HepG2 (cell line): ENCODE results near the gene ESPN. TPM values are rescaled to one million over a fixed set of nuclear protein-coding genes. Genes with fewer than 3 reads are reported as not detected.

Experiments
- ATAC-seq: fragments of 200-7000 bp; cut with Tn5 transposase; 3 replicates; pipeline ENCODE4 v1.9.1; 2020; ENCODE audit warnings: mild to moderate bottlenecking, moderate library complexity
- BruUV-seq: library from RNA; stranded (reverse); fragments of 400-500 nt; replicated peaks from 2 replicates; lab custom pipeline; 2021; lab: Mats Ljungman, UMichigan
- CTCF ChIA-PET: fragments of 300-600 bp; formaldehyde crosslinking; extraction: SDS; loops from one replicate; lab custom pipeline; 2021; ENCODE audit warnings: low total read pairs, inconsistent platforms, low intra/inter-chr PET ratio; lab: Yijun Ruan, JAX
- POLR2A ChIA-PET: fragments of 350-600 bp; sonication (Branson Sonifier 250); formaldehyde crosslinking; loops from one replicate; lab custom pipeline; 2020; ENCODE audit warnings: antibody characterized with exemption, inconsistent platforms; lab: Yijun Ruan, JAX
- DNase-seq: peaks from one replicate; pipeline ENCODE4 v3.0.0-alpha.2; 2015; ENCODE audit warnings: low spot score
- FAIRE-seq: peaks from 3 replicates; lab custom pipeline; 2011; peaks lifted over from hg19 to GRCh38; lab: Jason Lieb, UNC
- H2AFZ ChIP-seq: one replicate; pipeline ENCODE4 v1.6.1; 2011; ENCODE audit warnings: low read length, inconsistent platforms
- H3K27ac ChIP-seq: fragments of 300-600 bp; 3 replicates; pipeline ENCODE4 v1.8.0; 2011; ENCODE audit warnings: mixed run types, mild to moderate bottlenecking, mixed read lengths, low read length, inconsistent platforms; ENCODE audit not compliant: insufficient read depth; ENCODE audit errors: extremely low read length
- H3K27me3 ChIP-seq, 2 experiments: fragments of 200-600 bp in 1 of 2; 2 replicates in 1 of 2; 3 replicates in 1 of 2; pipeline versions ENCODE4 v1.6.0 to v1.8.0; 2011; ENCODE audit warnings: low read length in 2 of 2, mild to moderate bottlenecking in 2 of 2, moderate library complexity in 2 of 2, inconsistent platforms in 1 of 2; ENCODE audit not compliant: insufficient read depth in 2 of 2, control insufficient read depth in 1 of 2
- H3K36me3 ChIP-seq, 2 experiments: fragments of 200-600 bp in 1 of 2; replicated peaks in 1 of 2; 2 replicates in 1 of 2; 3 replicates in 1 of 2; pipeline versions ENCODE4 v1.5.1 to v1.8.0; 2011; ENCODE audit warnings: low read length in 2 of 2, inconsistent platforms in 1 of 2; ENCODE audit not compliant: insufficient read depth in 2 of 2, control insufficient read depth in 1 of 2
- H3K4me1 ChIP-seq: 2 replicates; pipeline ENCODE4 v1.5.1; 2012; ENCODE audit warnings: low read length, inconsistent platforms; ENCODE audit not compliant: insufficient read depth
- H3K4me2 ChIP-seq: 2 replicates; pipeline ENCODE4 v1.6.0; 2011; ENCODE audit warnings: low read depth, low read length, inconsistent platforms
- H3K4me3 ChIP-seq, 3 experiments: fragments of 200-600 bp in 1 of 3; sonication (generic), shearing (Covaris generic) in 1 of 3; replicated peaks in 1 of 3; 2 replicates each; pipeline ENCODE4 v1.5.1; 2011 to 2016; ENCODE audit warnings: low read length in 3 of 3, inconsistent platforms in 2 of 3, low read depth in 2 of 3, mild to moderate bottlenecking in 2 of 3, control low read depth in 1 of 3, mixed read lengths in 1 of 3; ENCODE audit not compliant: insufficient read depth in 1 of 3
- H3K79me2 ChIP-seq: one replicate; pipeline ENCODE4 v1.6.1; 2011; ENCODE audit warnings: low read length, inconsistent platforms; ENCODE audit not compliant: insufficient read depth
- H3K9ac ChIP-seq: 2 replicates; pipeline ENCODE4 v1.6.0; 2011; ENCODE audit warnings: mild to moderate bottlenecking, low read depth, low read length, inconsistent platforms; ENCODE audit not compliant: insufficient read depth
- H3K9me3 ChIP-seq: 2 replicates; pipeline ENCODE4 v1.5.1; 2012; ENCODE audit warnings: mild to moderate bottlenecking, low read length
- H4K20me1 ChIP-seq: 2 replicates; pipeline ENCODE4 v1.6.0; 2011; ENCODE audit warnings: inconsistent platforms, mild to moderate bottlenecking, low read length, moderate library complexity; ENCODE audit not compliant: insufficient read depth
- AGO2 ChIP-seq: fragments of 200-400 bp; formaldehyde crosslinking; optimal IDR thresholded peaks from 2 replicates; pipeline ENCODE3; 2017; ENCODE audit warnings: mild to moderate bottlenecking, low read depth, low read length, moderate library complexity
- CREBL2 ChIP-seq: sonication (generic); formaldehyde crosslinking; IDR thresholded peaks from 2 replicates; pipeline ENCODE4 v1.8.1; 2023; ENCODE audit warnings: missing genetic modification reagents, mild to moderate bottlenecking, borderline replicate concordance
- GABPB1 ChIP-seq: IDR thresholded peaks from 2 replicates; pipeline ENCODE4 v1.6.1; 2016; ENCODE audit warnings: mild to moderate bottlenecking, missing genetic modification reagents, moderate library complexity, missing compliant biosample characterization
- KDM5B ChIP-seq: sonication (generic); formaldehyde crosslinking; IDR thresholded peaks from 2 replicates; pipeline ENCODE4 v1.4.0; 2020; ENCODE audit warnings: missing genetic modification reagents, mild to moderate bottlenecking, borderline replicate concordance
- MZF1 ChIP-seq: sonication (generic); formaldehyde crosslinking; IDR thresholded peaks from 2 replicates; pipeline ENCODE4 v1.8.1; 2023; ENCODE audit warnings: mild to moderate bottlenecking, missing genetic modification reagents, borderline replicate concordance
- PATZ1 ChIP-seq: sonication (generic); formaldehyde crosslinking; IDR thresholded peaks from 2 replicates; pipeline ENCODE4 v1.4.0; 2020; ENCODE audit warnings: missing genetic modification reagents
- SP4 ChIP-seq: sonication (generic); formaldehyde crosslinking; IDR thresholded peaks from 2 replicates; pipeline ENCODE4 v1.8.1; 2023; ENCODE audit warnings: mild to moderate bottlenecking, missing genetic modification reagents
- THAP11 ChIP-seq: IDR thresholded peaks from 2 replicates; pipeline ENCODE4 v1.6.1; 2016; ENCODE audit warnings: missing biosample characterization, missing genetic modification reagents
- TRIM22 ChIP-seq: fragments of 450-650 bp; IDR thresholded peaks from 2 replicates; pipeline ENCODE4 v1.6.1; 2017
- ZFP37 ChIP-seq: sonication (generic); formaldehyde crosslinking; IDR thresholded peaks from 2 replicates; pipeline ENCODE4 v1.4.0; 2020; ENCODE audit warnings: missing genetic modification reagents, borderline replicate concordance
- ZMAT3 ChIP-seq: sonication (generic); formaldehyde crosslinking; conservative IDR thresholded peaks from 2 replicates; pipeline ENCODE4 v1.7.0; 2021; ENCODE audit warnings: missing genetic modification reagents
- ZNF143 ChIP-seq: sonication (generic); formaldehyde crosslinking; IDR thresholded peaks from 2 replicates; pipeline ENCODE4 v1.4.0; 2020; ENCODE audit warnings: missing genetic modification reagents
- ZNF160 ChIP-seq: sonication (generic); formaldehyde crosslinking; IDR thresholded peaks from 2 replicates; pipeline ENCODE4 v1.8.0; 2022; ENCODE audit warnings: mild to moderate bottlenecking, inconsistent platforms, missing genetic modification reagents
- ZNF33B ChIP-seq: sonication (generic); formaldehyde crosslinking; IDR thresholded peaks from 2 replicates; pipeline ENCODE4 v1.5.1; 2020; ENCODE audit warnings: mild to moderate bottlenecking, missing genetic modification reagents
- ZNF350 ChIP-seq: sonication (generic); formaldehyde crosslinking; IDR thresholded peaks from 2 replicates; pipeline ENCODE4 v1.4.0; 2020; ENCODE audit warnings: mild to moderate bottlenecking, low read depth, missing genetic modification reagents, borderline replicate concordance
- ZNF660 ChIP-seq: sonication (generic); formaldehyde crosslinking; IDR thresholded peaks from 2 replicates; pipeline ENCODE4 v1.5.1; 2020; ENCODE audit warnings: mild to moderate bottlenecking, low read depth, missing genetic modification reagents, borderline replicate concordance
- ZNF672 ChIP-seq: sonication (generic); formaldehyde crosslinking; IDR thresholded peaks from 2 replicates; pipeline ENCODE4 v1.8.1; 2022; ENCODE audit warnings: missing genetic modification reagents
- ZNF780A ChIP-seq: sonication (generic); formaldehyde crosslinking; IDR thresholded peaks from 2 replicates; pipeline ENCODE4 v1.8.0; 2022; ENCODE audit warnings: mild to moderate bottlenecking, missing genetic modification reagents, moderate library complexity
- ZNF883 ChIP-seq: sonication (generic); formaldehyde crosslinking; IDR thresholded peaks from 2 replicates; pipeline ENCODE4 v1.5.1; 2020; ENCODE audit warnings: mild to moderate bottlenecking, missing genetic modification reagents; ENCODE audit errors: not compliant biosample characterization
- WGBS: methylation state at CpG from one replicate; pipeline ENCODE4 v1.1.6; 2017; ENCODE audit warnings: low lambda C conversion rate; 5-methylcytosine and 5-hydroxymethylcytosine counted together
- in situ Hi-C: cut with HindIII; loops from 2 replicates; pipeline ENCODE4 v1.10.0; 2017; ENCODE audit warnings: low pct_unique_long_range_greater_than_20kb; ENCODE audit not compliant: extremely low pct_ligation_motif_present
- intact Hi-C: fragments of 100-400 bp; cut with micrococcal nuclease; formaldehyde crosslinking; loops from one replicate; pipeline ENCODE4 v1.10.0; 2022; ENCODE audit not compliant: unreplicated experiment
- polyA plus RNA-seq, 8 experiments: library from polyadenylated mRNA; depleted of rRNA in 3 of 8; stranded (reverse) in 7 of 8; unstranded in 1 of 8; fragments of >200 nt; fragmentation: Illumina TruSeq in 4 of 8; extraction: Trizol in 4 of 8; gene quantifications; 2 replicates each; pipeline versions ENCODE4 v1.2.1 to v1.2.3, GENCODE V29; 2011 to 2016; ENCODE audit warnings: low read depth in 4 of 8, missing spikeins in 1 of 8, mixed read lengths in 1 of 8; ENCODE audit not compliant: insufficient read depth in 1 of 8
- total RNA-seq, 5 experiments: library from RNA; depleted of rRNA; stranded (reverse); fragments of >200 nt; fragmentation: Illumina TruSeq; extraction: Trizol; gene quantifications; 2 replicates each; pipeline ENCODE4 v1.2.3, GENCODE V29; 2016; ENCODE audit warnings: low read depth in 1 of 5

Gene ESPN
- total and polyA plus RNA-seq, 2 of the 13 experiments (the other 11 are each of a cell fraction or from before 2014, with no cell fraction given) = 48.6 to 54.2 TPM

GRCh38 chr1:6461538-6462411, 37.2 kb downstream of the ESPN start:
- FAIRE-seq = no peak
- WGBS = 98% methylated on average over 40 of the region's 48 CpGs
- Histone ChIP-seq H3K4me1 (peaks cover 21% of the 10 kb centered on the region), H3K4me2 (no peak overlapping the region), H3K27me3 (no peaks in the 10 kb centered on the region), H2AFZ (no peak overlapping the region), H3K36me3 (peaks cover 4 to 6% of the 10 kb centered on the region in 2 experiments; a peak in 2 of 5 replicates), H3K4me3 (no peak overlapping the region), H4K20me1 (peaks cover 6% of the 10 kb centered on the region; the same call in 1 of the 2 replicates), H3K9me3 (no peaks in the 10 kb centered on the region), H3K27ac (no peak overlapping the region), H3K79me2 (no peaks in the 10 kb centered on the region), H3K9ac (no peak overlapping the region)
- CTCF ChIA-PET = no interaction called here
- no peak for ATAC-seq
- POLR2A ChIA-PET = interaction anchor here (1.1 to 2.3 kb wide), 2 partner anchors 10 to 13 kb away, joined by 8 to 10 read pairs; no protein-coding TSS in a partner anchor
- BruUV-seq = TSS peak; percentile 23
- in situ Hi-C loops = no loop called here
- DNase-seq = no peak
- intact Hi-C loops = no loop called here
- TF ChIP-seq ZNF350 (no peak), ZNF883 (no peak), SP4 (CRISPR knock-in tag) (peak; percentile 9; the same call in 1 of the 2 replicates), ZNF660 (CRISPR knock-in tag) (no peak), KDM5B (peak; percentile 40; the same call in 1 of the 2 replicates), ZFP37 (CRISPR knock-in tag) (0 out of 2 replicates have a peak, but pooled peaks have one; percentile 15), ZNF160 (peak; percentile 35; the same call in 1 of the 2 replicates), CREBL2 (no peak), GABPB1 (CRISPR knock-in tag) (0 out of 2 replicates have a peak, but pooled peaks have one; percentile 6), ZNF143 (CRISPR knock-in tag) (no peak), ZMAT3 (CRISPR knock-in tag) (no peak; the same call in 1 of the 2 replicates), ZNF33B (CRISPR knock-in tag) (no peak), ZNF780A (no peak), AGO2 (peak; percentile 98), ZNF672 (CRISPR knock-in tag) (no peak), TRIM22 (no peak), THAP11 (CRISPR knock-in tag) (no peak), PATZ1 (CRISPR knock-in tag) (no peak), MZF1 (no peak)
